Right atrium auricular region (tissue), 2 donors: Measurements from ENCODE around the gene ST3GAL6. TPM values are rescaled to one million over a fixed set of nuclear protein-coding genes. Genes with fewer than 3 reads are reported as not detected.

Experiments used
- DNase-seq: peaks from one replicate; pipeline ENCODE4 v3.0.0-alpha.2; 2019; ENCODE audit warnings: low spot score
- H3K27ac ChIP-seq, 2 donors: fragments of 200-600 bp; sonication (generic); 1 replicate in 1 of 2; 2 replicates in 1 of 2; pipeline ENCODE4 v1.5.1; 2016 to 2019
- H3K27me3 ChIP-seq, 2 donors: fragments of 200-600 bp; sonication (generic); one replicate each; pipeline versions ENCODE4 v1.5.1 to v1.6.0; 2017 to 2019
- H3K36me3 ChIP-seq: fragments of 200-600 bp; sonication (generic); one replicate; pipeline ENCODE4 v1.5.1; 2016
- H3K4me1 ChIP-seq, 2 donors: fragments of 200-600 bp; sonication (generic); one replicate each; pipeline versions ENCODE4 v1.5.1 to v1.6.0; 2017 to 2019
- H3K4me3 ChIP-seq, 2 donors: fragments of 200-600 bp; sonication (generic); 1 replicate in 1 of 2; 2 replicates in 1 of 2; pipeline ENCODE4 v1.5.1; 2017 to 2019; ENCODE audit warnings: mild to moderate bottlenecking in 1 of 2, moderate library complexity in 1 of 2
- H3K9me3 ChIP-seq, 2 donors: fragments of 200-600 bp; sonication (generic); one replicate each; pipeline ENCODE4 v1.5.1; 2019
- total RNA-seq, 2 donors: library from RNA; depleted of rRNA; stranded (reverse); fragments of >200 nt; gene quantifications; one replicate each; pipeline ENCODE4 v1.1.0, GENCODE V29; 2016
- TF ChIP-seq, protein P1 (sequence below), 2 donors: fragments of 200-600 bp; sonication (generic); IDR thresholded peaks; one replicate each; pipeline ENCODE4 v1.5.1; 2019; ENCODE audit warnings: antibody characterized with exemption in 2 of 2

The ST3GAL6 gene
- total RNA-seq, 2 donors from 2014 or later = 25.9 to 27.2 TPM

DNA sequence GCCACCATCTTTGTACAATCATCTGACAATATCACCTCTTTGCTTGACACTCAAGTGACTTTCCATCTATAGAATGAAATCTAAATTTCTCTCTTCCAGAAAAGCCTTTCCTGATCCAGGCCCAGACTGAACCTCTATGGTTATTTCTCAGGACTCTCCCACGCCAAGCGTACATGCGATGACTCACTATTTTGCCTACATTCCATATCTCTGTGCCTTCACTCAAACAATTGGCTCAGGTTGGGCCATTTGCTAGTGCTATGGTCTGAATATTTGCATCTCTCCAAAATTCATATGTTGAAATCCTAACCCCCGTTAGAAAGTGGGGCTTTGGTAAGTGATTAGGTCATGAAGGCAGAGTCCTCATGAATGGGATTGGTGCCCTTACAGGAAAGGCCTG lies 43.9 kb downstream of the ST3GAL6 start:
- Histone ChIP-seq H3K27ac (no peak overlapping the region), H3K27me3 (no peaks in the 10 kb centered on the region), H3K9me3 (no peaks in the 10 kb centered on the region), H3K36me3 (peaks cover 48% of the 10 kb centered on the region), H3K4me1 (no peaks in the 10 kb centered on the region), H3K4me3 (no peak overlapping the region)
- TF ChIP-seq, protein P1, sequence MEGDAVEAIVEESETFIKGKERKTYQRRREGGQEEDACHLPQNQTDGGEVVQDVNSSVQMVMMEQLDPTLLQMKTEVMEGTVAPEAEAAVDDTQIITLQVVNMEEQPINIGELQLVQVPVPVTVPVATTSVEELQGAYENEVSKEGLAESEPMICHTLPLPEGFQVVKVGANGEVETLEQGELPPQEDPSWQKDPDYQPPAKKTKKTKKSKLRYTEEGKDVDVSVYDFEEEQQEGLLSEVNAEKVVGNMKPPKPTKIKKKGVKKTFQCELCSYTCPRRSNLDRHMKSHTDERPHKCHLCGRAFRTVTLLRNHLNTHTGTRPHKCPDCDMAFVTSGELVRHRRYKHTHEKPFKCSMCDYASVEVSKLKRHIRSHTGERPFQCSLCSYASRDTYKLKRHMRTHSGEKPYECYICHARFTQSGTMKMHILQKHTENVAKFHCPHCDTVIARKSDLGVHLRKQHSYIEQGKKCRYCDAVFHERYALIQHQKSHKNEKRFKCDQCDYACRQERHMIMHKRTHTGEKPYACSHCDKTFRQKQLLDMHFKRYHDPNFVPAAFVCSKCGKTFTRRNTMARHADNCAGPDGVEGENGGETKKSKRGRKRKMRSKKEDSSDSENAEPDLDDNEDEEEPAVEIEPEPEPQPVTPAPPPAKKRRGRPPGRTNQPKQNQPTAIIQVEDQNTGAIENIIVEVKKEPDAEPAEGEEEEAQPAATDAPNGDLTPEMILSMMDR (IDR thresholded peaks at IDR 0.05) = no peak
- DNase-seq = no peak

DNA sequence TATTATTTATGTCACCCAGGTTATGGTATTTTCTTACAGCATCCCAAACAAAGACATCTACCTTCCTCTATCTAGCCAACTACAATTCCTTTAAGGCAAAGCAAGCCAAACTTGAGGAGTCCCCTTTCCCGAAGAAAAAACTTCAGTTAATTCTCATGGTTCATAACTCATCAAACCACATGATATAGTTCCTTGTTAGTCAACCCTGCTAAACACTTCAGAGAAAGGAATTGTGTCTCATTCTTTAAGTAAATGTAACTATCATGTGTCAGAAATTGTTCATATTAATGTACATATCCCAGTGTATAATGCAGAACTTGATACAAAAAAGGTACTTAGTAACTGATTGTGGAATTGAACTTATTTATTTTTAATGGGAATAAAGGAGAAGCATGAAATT lies 44.4 kb downstream of the ST3GAL6 start:
- Histone ChIP-seq H3K27ac (no peak overlapping the region), H3K27me3 (no peaks in the 10 kb centered on the region), H3K36me3 (peaks cover 48% of the 10 kb centered on the region), H3K4me3 (no peak overlapping the region), H3K4me1 (no peaks in the 10 kb centered on the region), H3K9me3 (no peaks in the 10 kb centered on the region)
- TF ChIP-seq, protein P1 (IDR thresholded peaks at IDR 0.05) = no peak
- DNase-seq = no peak

DNA sequence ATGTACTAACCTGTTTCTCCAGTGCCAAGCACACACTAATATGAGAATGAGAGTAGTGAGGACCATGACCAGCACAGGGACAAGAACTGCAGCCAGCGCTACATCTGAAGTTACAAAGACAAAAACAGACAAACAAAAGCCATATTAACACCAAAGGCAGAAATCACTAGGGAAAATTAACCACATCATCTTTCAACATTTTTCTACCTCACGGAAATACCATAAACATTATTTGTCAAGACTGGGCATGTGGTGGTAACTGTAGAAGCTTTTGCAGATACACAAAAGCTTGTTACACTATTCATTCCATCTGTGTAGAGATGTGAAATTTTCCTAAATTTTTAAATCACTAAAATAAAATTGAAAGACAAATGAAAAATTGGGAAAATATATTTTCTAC lies 44.9 kb downstream of the ST3GAL6 start:
- H3K9me3 ChIP-seq = no peaks in the 10 kb centered on the region
- TF ChIP-seq, protein P1 (IDR thresholded peaks at IDR 0.05) = no peak
- H3K27ac ChIP-seq = no peak overlapping the region
- DNase-seq = no peak
- H3K36me3 ChIP-seq = peaks cover 50% of the 10 kb centered on the region
- H3K4me3 ChIP-seq = no peak overlapping the region
- H3K4me1 ChIP-seq = no peaks in the 10 kb centered on the region
- no peaks in the 10 kb centered on the region for H3K27me3 ChIP-seq

DNA sequence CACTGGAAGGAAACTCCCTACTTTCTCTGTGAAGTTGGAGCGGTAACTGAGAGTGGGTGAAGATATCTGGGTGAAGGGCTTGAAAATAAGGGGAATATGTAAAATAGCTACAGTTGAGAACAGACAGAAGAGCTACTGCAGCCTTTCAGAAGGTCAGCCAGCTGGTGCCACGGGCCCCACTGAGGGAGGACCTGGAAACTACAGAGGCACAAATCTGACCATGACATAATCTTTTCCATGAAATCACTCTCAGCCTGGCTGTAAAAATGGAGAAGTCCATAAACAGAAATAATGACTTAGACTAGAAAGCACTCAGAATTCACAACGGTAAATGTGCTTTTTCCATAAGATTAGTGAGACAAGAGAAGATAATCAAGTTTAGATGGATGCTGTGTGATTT lies 46.4 kb downstream of the ST3GAL6 start:
- Histone ChIP-seq H3K27me3 (no peaks in the 10 kb centered on the region), H3K9me3 (no peaks in the 10 kb centered on the region), H3K4me1 (no peaks in the 10 kb centered on the region), H3K4me3 (no peak overlapping the region), H3K27ac (no peak overlapping the region), H3K36me3 (peaks cover 61% of the 10 kb centered on the region)
- TF ChIP-seq, protein P1 (IDR thresholded peaks at IDR 0.05) = no peak
- no peak for DNase-seq

DNA sequence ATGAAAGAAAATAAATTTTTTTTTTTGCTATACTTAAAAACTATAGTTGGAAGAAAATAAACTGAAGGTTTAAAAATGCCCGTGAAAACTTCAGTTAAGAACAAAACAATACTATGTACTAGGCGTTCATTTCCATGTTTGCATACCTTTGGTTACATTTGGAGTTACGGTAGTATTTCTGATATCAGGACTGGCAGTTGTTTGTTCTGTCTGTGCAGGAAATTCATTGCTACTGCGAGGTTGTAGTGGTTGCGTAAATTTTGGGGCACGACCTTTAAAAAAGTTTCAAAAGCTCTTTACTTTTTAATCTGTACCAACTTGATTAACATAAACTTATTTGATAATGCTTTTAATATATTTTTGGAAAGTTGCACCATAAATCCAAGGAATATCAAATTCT lies 47.9 kb downstream of the ST3GAL6 start:
- no peaks in the 10 kb centered on the region for H3K9me3 ChIP-seq
- no peaks in the 10 kb centered on the region for H3K27me3 ChIP-seq
- no peak overlapping the region for H3K4me3 ChIP-seq
- H3K27ac ChIP-seq = no peak overlapping the region
- DNase-seq = no peak
- TF ChIP-seq, protein P1 (IDR thresholded peaks at IDR 0.05) = no peak
- H3K36me3 ChIP-seq = peaks cover 50% of the 10 kb centered on the region
- H3K4me1 ChIP-seq = no peaks in the 10 kb centered on the region

DNA sequence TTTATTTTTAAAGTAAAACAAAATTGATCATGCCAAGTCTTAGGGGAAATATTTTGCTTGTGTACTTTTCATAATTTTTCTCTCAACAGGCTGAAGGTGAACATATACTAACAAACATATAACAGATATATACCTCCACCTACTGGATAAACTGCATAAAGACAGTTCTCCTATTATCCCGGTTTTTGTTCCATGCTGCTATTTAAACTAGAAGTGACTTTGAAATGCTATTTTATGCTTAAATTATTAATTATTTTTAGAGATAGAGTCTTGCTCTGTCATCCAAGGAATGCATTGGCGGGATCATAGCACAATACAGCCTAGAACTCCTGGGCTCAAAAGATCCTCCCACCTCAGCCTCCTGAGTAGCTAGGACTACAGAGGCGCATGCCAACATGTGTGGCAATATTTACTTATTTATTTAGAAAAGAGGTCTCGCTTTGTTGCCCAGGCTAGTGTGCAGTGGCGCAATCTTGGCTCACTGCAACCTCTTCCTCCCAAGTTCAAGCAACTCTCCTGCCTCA lies 49.8 kb downstream of the ST3GAL6 start:
- TF ChIP-seq, protein P1 (IDR thresholded peaks at IDR 0.05) = peak; percentile 46 to 70
- Histone ChIP-seq H3K4me1 (no peaks in the 10 kb centered on the region), H3K36me3 (peaks cover 44% of the 10 kb centered on the region), H3K9me3 (no peaks in the 10 kb centered on the region), H3K27me3 (no peaks in the 10 kb centered on the region), H3K27ac (no peak overlapping the region), H3K4me3 (no peak overlapping the region)
- no peak for DNase-seq
